Fibroblast of the aortic adventitia (primary cell): Measurements from ENCODE around the gene IGFL2. TPM values are rescaled to one million over a fixed set of nuclear protein-coding genes. Genes with fewer than 3 reads are reported as not detected.
"Not testable (repeated sequence)": the region's sequence is repeated elsewhere in the genome, so short reads cannot be mapped to it uniquely, and the experiment has no call there.

ENCODE experiments used
- DNase-seq: peaks from one replicate; pipeline ENCODE4 v3.0.0-alpha.2; 2010; ENCODE audit warnings: low read depth
- H3K4me3 ChIP-seq: 2 replicates; pipeline ENCODE4 v1.5.1; 2011; ENCODE audit warnings: low read depth, mild to moderate bottlenecking, control low read depth, low read length, moderate library complexity
- CTCF ChIP-seq: IDR thresholded peaks from 2 replicates; pipeline ENCODE4 v1.5.1; 2011; ENCODE audit warnings: mild to moderate bottlenecking, low read length, control low read depth, inconsistent platforms; ENCODE audit not compliant: insufficient read depth
- total RNA-seq: library from RNA; depleted of rRNA; stranded (reverse); fragments of >200 nt; gene quantifications from 2 replicates; pipeline ENCODE4 v1.2.3, GENCODE V29; 2012; ENCODE audit warnings: low replicate concordance

Gene IGFL2
- 0.09 TPM in 1 of 2 replicates, not detected in the other for total RNA-seq

- no peak for TF ChIP-seq CTCF
- H3K4me3 ChIP-seq = no peak within 1 kb of the TSS
- DNase-seq = peak; percentile 39
Observed at GRCh38 chr19:46147791-46148288, at the start of gene IGFL2. Gene IGFL2 (plus strand): TSS chr19:46148238. CDS start chr19:46148279, 41 bp downstream.

- H3K4me3 ChIP-seq = no peak overlapping the region
- no peak for DNase-seq
- TF ChIP-seq CTCF = no peak
Observed at GRCh38 chr19:46100344-46100743, 47.7 kb upstream of the IGFL2 start.

GRCh38 chr19:46101293-46101692 lies 46.7 kb upstream of the IGFL2 start:
- no peak for TF ChIP-seq CTCF
- no peak overlapping the region for H3K4me3 ChIP-seq
- DNase-seq = no peak

- DNase-seq, H3K4me3 ChIP-seq: not testable (repeated sequence)
Observed at GRCh38 chr19:46102333-46102732, 45.7 kb upstream of the IGFL2 start.

GRCh38 chr19:46107371-46107770 lies 40.7 kb upstream of the IGFL2 start:
- DNase-seq = peak; percentile 59
- no peak overlapping the region for H3K4me3 ChIP-seq
- no peak for TF ChIP-seq CTCF

GRCh38 chr19:46109876-46110275 lies 38.2 kb upstream of the IGFL2 start:
- no peak overlapping the region for H3K4me3 ChIP-seq
- no peak for TF ChIP-seq CTCF
- no peak for DNase-seq

GRCh38 chr19:46111376-46111775 lies 36.7 kb upstream of the IGFL2 start:
- H3K4me3 ChIP-seq = no peak overlapping the region
- DNase-seq = no peak
- no peak for TF ChIP-seq CTCF
